GM12878 (cell line): ENCODE data around the gene SLC49A4. TPM values are rescaled to one million over a fixed set of nuclear protein-coding genes. Genes with fewer than 3 reads are reported as not detected.

Experiments used
- ASH2L ChIP-seq: fragments of 300-600, 200-600 bp; sonication (generic); IDR thresholded peaks from 2 replicates; pipeline ENCODE4 v1.6.1; 2017; ENCODE audit warnings: low read depth, mild to moderate bottlenecking, borderline replicate concordance
- CHD4 ChIP-seq: fragments of 200-600 bp; sonication (generic); IDR thresholded peaks from 2 replicates; pipeline ENCODE4 v1.6.1; 2016; ENCODE audit warnings: mild to moderate bottlenecking
- NFIC ChIP-seq: IDR thresholded peaks from 2 replicates; pipeline ENCODE4 v1.6.1; 2012; ENCODE audit warnings: low read depth, mild to moderate bottlenecking, inconsistent platforms, low read length, moderate library complexity
- PRDM15 ChIP-seq: fragments of 450-650 bp; formaldehyde crosslinking; IDR thresholded peaks from 2 replicates; pipeline ENCODE4 v1.4.0; 2020; ENCODE audit warnings: mild to moderate bottlenecking, moderate library complexity
- USF2 ChIP-seq: IDR thresholded peaks from 2 replicates; pipeline ENCODE4 v1.6.1; 2011; ENCODE audit warnings: low read depth, low read length, improper control_type of control experiment, borderline replicate concordance
- ZBTB4 ChIP-seq: fragments of 450-650 bp; formaldehyde crosslinking; IDR thresholded peaks from 2 replicates; pipeline ENCODE4 v1.4.0; 2022; ENCODE audit warnings: mild to moderate bottlenecking, moderate library complexity
- ZNF24 ChIP-seq: fragments of 450-650 bp; IDR thresholded peaks from 2 replicates; pipeline ENCODE4 v1.6.1; 2017; ENCODE audit warnings: antibody characterized with exemption, mild to moderate bottlenecking
- polyA plus RNA-seq, 11 experiments: library from polyadenylated mRNA; depleted of rRNA in 4 of 11; unstranded in 6 of 11; stranded (reverse) in 5 of 11; fragments of >200 nt; fragmentation: Nextera tagmentation in 4 of 11; fragmentation: Illumina TruSeq in 1 of 11; extraction: Ambion mirVana in 4 of 11; extraction: Trizol in 1 of 11; gene quantifications; 1 replicate in 1 of 11; 2 replicates in 10 of 11; pipeline versions ENCODE4 v1.2.1 to v1.2.3, GENCODE V29; 2011 to 2016; ENCODE audit warnings: inconsistent platforms in 2 of 11, missing spikeins in 2 of 11, low read depth in 1 of 11
- total RNA-seq, 4 experiments: library from RNA; depleted of rRNA in 3 of 4; stranded (reverse); fragments of >200 nt in 3 of 4; fragmentation: Illumina TruSeq in 1 of 4; extraction: Trizol in 1 of 4; gene quantifications; 2 replicates each; pipeline versions ENCODE4 v1.2.1 to v1.2.3, GENCODE V29; 2013 to 2021

The SLC49A4 gene
- total and polyA plus RNA-seq, 10 of the 15 experiments (the other 5 are each of a cell fraction or from before 2014, with no cell fraction given) = 0.48 to 2.2 (median 1.4) TPM

- TF ChIP-seq PRDM15 (CRISPR knock-in tag) (no peak), NFIC (no peak), USF2 (no peak), ZBTB4 (CRISPR knock-in tag) (no peak), ZNF24 (no peak), CHD4 (no peak), ASH2L (no peak)
These were observed 131.9 kb downstream of the SLC49A4 start (continued) for GRCh38 chr3:122926811-122927210.
